DMS53 treated with DMSO at 0.1 percent for 48 hours (cell line): ENCODE data around the gene RICTOR.
A peak's percentile ranks its signal among the peaks of the same experiment; 100 is the strongest.

ENCODE experiments used
- DNase-seq: peaks from one replicate; lab custom pipeline; 2025; ENCODE audit not compliant: unreplicated experiment; lab: John Stamatoyannopoulos, UW

The RICTOR gene

DNA sequence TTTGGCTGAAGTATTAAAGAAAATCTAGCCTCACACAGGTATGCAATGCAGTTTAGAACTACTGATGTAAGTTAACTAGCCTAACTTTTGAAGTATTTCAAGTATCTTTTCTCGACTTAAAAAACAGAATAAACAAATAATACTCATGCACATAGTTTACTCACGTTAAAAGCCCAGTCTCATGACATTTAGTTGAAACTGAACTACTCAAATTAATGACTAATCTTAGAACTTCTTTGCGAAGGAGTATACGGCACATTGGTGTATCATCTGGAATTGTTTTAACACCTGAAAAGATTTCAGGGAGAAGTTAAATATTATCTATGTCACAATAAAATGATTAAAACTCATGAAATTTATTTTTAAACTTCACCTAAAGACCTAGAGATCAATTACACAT is 129.9 kb downstream of the RICTOR start:
- no peak for DNase-seq

DNA sequence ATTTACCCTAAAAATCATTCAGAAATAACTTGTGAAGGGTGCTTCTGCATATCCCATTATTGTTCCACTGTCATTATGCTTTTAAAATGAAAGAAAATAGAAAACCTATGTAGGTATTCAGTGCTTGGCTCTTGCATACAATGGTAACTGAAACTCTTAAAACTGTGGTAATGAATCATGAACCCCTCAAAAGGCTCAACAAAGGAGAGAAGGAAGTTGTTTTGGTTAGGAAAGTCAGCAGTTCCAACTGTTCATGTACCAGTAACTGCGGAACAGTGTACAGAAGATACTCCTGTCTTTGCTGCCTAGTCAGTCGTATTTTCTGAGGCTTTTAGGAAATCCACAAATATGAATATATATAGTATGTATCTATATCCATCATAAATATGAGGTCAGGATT is 132.3 kb downstream of the RICTOR start:
- DNase-seq = no peak

GRCh38 chr5:38940230-38940858 is 133.9 kb downstream of the RICTOR start:
- no peak for DNase-seq

DNA sequence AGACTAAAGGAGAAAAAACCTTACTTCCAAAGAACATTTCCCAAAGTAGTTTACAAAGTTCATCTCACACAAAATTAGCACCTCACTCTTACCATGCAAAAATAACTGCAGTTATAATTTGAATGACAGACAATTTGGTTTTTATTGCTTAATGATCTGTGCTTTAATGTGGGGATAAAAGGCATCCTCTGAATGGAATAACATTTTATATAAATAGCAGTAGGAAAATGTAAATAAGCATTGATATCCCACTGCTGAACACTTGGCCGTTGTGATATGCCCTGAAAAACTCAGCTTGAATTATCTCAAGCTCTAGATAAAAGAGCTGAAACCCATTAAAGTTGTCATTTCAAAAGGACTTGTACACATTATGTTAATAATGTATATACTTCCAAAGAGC is 135.2 kb downstream of the RICTOR start:
- no peak for DNase-seq

- DNase-seq = no peak
These were observed 135.8 kb downstream of the RICTOR start for GRCh38 chr5:38938424-38938823.

DNA sequence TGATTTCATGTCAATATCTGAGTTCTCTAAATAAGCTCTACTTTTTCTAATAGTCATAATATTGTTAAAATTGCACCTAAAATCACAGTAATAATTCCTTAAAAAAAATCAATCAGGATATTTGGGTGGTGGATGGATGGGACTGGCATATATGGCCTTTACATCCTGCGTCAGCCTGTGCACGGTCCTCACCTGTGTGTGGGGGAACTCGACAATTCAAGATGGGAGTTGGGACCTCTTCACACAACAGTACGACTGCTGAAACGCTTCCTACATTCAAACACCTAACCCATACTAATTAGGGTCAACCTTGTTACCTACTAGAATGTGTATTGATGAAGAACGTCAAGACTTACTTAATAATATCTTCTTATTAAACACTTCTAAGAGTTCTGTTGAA is 137.9 kb downstream of the RICTOR start:
- no peak for DNase-seq

GRCh38 chr5:38935437-38935836 is 138.8 kb downstream of the RICTOR start:
- DNase-seq = no peak

GRCh38 chr5:38932854-38933408 is 141.3 kb downstream of the RICTOR start:
- no peak for DNase-seq

DNA sequence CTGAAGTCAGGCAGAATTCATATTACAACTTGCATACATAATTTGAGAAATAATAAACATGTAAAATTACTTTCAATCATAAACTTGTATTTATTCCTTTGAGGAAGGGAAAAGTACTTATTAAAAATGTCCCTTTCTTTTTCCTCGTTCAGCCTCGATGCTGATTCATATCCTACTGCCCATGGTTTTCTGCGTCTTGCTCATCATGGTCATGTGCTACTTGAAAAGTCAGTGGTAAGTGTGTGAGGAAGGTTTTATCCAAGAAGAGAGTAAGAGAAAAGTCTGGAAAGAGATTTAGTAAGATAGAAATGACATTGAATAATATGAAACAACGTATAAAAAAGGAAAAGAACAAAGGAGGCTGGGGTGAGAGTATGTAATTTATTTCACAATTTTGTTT is 142.5 kb downstream of the RICTOR start:
- DNase-seq = no peak

- no peak for DNase-seq
These were observed 144.4 kb downstream of the RICTOR start for GRCh38 chr5:38929838-38930237.

- DNase-seq = no peak
These were observed 146.7 kb downstream of the RICTOR start for GRCh38 chr5:38927470-38927869.

GRCh38 chr5:38926121-38926520 is 148.1 kb downstream of the RICTOR start:
- no peak for DNase-seq

DNA sequence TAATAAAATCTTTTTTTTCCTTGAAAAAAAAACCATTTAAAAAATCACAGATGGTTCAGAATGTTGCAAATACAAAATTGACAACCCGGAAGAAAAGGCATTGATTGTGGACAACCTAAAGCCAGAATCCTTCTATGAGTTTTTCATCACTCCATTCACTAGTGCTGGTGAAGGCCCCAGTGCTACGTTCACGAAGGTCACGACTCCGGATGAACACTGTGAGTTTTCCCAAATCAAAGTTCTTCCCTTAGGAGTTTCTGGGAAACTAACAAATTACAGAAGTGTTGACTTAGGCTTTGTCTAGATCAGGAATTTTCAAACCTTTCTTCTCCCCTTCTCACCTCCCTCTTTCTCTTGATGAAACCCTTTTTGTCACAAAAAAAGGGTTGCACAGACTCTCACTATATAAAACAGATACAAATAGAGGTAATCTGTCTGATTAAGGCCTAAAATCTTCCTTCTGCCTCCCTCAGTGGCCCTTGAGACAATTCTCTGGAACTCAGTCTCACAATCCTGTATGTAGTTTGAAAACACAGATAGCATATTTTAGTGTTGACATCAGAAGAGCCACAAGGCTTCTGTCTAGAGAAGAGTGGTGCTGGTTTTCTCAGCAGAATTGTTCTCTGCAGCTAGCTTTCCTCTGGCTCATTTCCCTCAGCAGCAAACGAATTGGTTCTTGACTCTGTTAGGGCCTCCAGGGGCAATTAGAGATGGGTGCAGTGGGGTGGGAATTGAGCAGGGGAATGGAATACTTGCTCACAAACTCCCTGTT is 148.9 kb downstream of the RICTOR start:
- no peak for DNase-seq

GRCh38 chr5:38923661-38924451 is 150.3 kb downstream of the RICTOR start:
- DNase-seq = no peak

GRCh38 chr5:38922199-38922598 is 152.0 kb downstream of the RICTOR start:
- peak; percentile 18 for DNase-seq

GRCh38 chr5:38921174-38921573 is 153.0 kb downstream of the RICTOR start:
- no peak for DNase-seq

- no peak for DNase-seq
These were observed 157.4 kb downstream of the RICTOR start for GRCh38 chr5:38916802-38917201.

GRCh38 chr5:38913714-38914113 is 160.5 kb downstream of the RICTOR start:
- no peak for DNase-seq

GRCh38 chr5:38911933-38912332 is 162.3 kb downstream of the RICTOR start:
- DNase-seq = no peak

GRCh38 chr5:38906503-38906902 is 167.7 kb downstream of the RICTOR start:
- no peak for DNase-seq

GRCh38 chr5:38905516-38905915 is 168.7 kb downstream of the RICTOR start:
- no peak for DNase-seq

- DNase-seq = no peak
These were observed 174.3 kb downstream of the RICTOR start for GRCh38 chr5:38899936-38900335.
